HG02870 (cell line): ENCODE measurements around the gene KISS1R.

Experiments used
- ATAC-seq: cut with Tn5 transposase; IDR thresholded peaks from one replicate; pipeline ENCODE4 v1.9.1; 2021; ENCODE audit warnings: mild to moderate bottlenecking, moderate library complexity; ENCODE audit not compliant: unreplicated experiment

KISS1R gene

GRCh38 chr19:966485-967088, 49.5 kb downstream of the KISS1R start:
- ATAC-seq = no peak
